GM21737 (cell line): ENCODE results near the gene SORBS1.

ENCODE experiments used
- ATAC-seq: cut with Tn5 transposase; IDR thresholded peaks from one replicate; pipeline ENCODE4 v1.9.1; 2021; ENCODE audit warnings: mild to moderate bottlenecking, moderate library complexity; ENCODE audit not compliant: unreplicated experiment

SORBS1 gene

DNA sequence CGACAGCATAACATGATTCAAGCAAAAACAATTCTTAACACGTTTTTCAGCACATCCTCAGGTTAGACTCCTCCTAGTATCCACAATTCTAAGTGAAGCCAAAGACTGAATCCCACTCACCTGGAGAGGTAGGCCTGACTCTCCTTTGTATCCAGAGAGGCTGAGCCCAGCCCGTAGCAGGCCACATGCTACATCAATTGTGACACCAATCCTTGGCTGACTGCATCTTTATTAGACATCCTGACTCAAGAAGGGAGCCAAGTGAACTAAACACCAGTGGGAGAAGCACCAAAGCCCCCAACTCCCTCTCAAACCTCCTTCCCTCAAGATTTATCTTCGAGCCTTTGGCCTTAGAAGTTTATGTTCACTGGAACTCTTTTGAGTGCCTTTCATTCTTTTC lies 144.9 kb downstream of the SORBS1 start:
- no peak for ATAC-seq

DNA sequence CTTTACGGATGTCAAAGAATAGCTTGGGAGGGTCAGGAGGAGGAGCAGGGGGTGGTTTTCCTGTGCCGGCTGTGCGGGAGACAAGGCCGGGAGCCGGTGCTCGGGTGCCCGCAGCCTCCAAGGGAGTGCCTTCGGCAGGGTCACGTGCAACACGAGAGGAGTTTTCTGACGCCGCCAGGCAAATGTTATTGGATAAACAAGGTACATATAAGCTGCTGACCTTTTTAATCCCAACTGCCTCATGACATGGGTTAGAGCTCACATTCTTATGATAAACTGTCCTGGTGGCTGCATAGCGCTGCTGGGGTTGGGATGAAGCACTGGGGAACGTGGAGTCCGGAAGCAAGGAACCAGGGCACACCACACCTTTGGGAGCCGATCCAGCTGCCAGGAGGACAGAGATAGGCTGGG lies 145.5 kb downstream of the SORBS1 start:
- no peak for ATAC-seq

DNA sequence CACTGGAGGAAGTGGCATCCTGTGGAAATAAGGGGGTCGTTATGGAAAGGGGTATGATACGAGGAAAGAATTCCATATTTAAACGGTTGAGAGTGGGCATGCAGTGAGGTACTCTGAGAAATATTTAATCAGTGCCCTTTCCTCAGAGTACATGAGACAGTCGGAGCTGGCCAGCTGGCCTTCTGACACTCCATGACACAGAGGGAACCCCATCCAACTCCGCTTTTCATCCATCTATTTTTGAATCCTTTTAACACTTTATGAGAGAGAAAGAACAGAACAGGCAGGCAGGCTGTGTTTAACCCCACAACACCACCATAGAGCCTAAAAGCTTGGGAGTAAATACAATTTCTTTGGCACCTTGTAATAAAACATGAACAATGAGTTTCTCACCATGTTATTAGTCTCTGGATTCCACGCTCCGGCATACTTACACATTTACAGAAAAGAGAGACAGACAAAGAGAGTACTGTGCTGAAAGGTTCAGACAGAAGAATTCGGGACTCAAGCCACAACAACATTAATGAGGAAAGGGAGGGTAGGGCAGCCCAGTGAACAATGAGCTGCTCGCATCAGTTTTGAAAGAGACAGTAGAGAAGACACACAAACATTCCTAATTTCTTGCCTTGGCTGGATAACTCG lies 146.2 kb downstream of the SORBS1 start:
- no peak for ATAC-seq

DNA sequence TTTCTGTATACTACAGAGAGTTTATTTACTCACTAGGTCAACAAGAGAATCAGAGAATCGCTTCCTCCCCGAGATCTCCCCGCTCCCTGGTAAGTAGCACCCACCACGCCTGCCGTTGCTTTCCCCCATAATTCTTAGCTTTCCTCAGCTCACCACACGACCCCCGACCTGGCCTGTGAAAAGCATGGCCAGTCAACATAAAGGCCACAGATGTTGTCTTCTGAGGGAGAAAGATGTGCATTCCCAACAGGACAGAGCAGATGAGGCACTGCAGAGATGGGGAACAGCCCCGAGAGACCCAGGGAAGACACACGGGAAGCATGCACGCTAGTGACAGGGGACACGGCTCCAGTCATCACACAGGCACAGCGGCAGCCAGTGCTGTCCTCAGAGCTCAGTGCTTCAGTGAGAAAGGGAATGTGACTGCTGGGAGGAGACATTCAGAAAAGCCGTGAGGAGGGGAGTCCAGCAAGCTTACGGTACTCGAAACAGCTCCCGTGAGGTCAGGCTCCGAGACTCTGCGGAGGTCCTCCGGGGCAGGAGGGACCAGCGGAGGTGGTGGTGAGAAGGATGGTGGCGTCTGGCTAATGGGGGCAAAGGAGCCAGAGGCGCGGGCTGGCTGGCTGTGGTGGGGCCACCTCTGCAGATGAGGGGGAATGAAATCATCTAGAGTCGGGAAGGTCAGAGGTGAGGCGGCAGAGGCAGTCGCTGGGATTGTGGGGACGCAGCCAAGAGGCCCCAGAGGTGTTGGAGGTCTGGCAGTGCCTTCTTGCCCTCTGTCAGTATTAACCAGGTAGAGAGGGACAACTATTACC lies 146.9 kb downstream of the SORBS1 start:
- no peak for ATAC-seq

DNA sequence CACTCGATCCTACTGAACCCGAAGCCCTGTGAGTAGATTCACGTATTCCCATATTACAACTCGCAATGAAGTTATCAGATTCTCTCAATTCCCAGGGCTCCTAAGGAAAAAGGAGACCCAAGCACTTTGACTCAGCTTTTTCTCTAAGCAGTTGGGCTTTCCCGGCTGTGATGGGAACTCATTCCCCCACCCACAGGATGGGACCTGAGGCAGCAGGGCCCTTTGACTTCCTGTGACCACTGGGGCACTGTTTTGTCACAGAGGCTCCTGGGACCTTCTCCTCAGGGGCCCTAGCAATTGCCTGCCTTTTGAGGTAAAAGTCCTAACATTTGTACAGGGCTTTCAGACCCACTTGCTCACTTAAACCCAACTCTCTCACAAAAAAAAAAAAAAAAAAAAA lies 147.6 kb downstream of the SORBS1 start:
- ATAC-seq, result no peak

DNA sequence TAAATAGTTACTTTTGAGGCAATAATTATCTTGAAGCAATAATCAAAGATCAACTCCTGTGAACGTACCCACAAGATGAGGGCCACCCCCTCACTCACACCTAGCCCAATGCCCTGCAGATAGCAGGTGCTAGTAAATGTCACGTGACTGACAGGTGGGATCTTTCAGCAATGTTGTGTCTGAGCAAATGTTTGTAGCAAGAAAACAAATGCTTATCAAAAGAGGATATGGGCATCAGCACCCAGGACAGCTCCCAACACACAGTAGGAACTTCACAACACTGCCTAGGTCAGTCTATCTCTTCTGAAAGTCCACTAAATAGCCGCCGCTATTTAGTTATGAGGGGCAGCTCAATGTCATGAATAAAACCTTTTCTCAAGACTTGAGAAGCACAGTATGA lies 149.5 kb downstream of the SORBS1 start:
- ATAC-seq, result no peak

DNA sequence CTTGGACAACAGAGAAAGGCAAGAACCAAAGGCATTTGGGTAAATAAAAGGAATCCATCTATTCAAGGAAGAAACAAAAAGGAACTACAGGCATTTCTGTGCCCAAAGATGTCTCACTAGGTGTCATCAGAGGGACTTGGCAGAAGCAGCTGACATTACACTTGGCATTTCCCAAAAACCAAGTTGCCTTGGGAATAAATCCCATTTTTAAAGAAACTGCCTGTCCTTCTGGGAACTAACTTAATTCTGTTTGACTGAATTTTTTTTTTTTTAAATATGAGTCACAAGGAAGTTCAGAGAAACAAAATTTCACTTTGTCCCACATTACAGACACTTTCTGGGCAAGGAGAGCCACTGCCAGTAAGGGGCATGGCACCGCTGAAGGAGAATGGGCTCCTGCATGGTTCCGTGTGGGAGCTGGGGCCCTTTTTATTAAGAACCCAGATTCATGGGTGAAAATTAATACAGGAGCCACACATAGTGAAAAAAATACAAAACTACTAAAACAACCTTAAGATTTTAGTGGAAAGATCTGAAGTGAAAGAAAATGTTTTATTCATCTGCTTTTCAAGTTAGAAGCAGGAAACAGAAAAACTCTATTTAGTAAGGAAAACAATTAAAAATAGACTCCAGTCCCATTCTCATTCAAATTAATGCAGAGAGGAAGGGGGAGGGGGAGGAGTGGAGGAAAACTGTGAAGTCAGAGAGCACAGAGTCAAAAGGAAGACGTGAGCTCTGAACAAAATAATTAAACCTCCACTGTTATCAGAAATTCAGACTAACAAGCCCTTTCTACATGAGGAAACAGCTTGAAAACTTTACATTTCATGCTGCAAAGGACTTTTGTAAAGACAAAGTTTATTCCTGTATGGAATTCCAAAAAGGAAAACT lies 151.9 kb downstream of the SORBS1 start:
- no peak for ATAC-seq

DNA sequence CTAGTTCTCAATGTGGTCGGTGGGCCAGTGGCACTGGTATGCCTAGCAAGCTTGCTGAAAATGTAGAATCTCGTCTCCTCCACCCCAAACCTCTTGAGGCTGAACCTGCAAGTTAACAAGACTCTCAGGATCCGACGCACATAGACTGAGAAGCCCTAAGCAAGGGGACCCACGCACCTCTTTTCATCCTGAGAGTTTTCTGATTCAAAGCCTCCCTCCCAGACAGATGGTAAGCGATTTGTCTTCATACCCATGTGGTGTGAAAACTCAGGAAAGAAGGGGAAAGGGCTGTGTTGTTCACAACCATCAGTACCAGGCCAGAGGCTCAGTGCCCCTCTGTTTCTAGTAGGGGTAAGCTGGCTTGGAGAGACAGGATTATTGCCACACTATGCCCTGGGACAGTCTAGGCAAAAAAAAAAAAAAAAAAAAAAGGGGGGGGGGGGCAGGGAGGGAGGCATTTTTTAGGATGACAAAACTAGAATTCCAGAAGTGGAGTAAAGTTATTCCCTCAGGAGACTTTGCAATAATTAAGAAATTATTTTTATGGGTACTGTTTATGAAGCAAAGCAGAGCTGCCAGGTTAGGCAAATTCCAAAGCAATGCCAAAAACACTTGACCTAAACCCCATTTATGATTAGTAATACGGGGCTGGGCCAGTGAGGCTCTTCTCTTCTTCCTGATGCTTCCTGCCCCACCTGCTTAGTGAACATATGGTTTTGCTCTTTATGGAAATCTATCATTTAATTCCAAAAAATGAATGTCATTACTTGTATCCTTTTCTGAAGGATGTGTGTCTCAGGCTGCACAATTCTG lies 152.8 kb downstream of the SORBS1 start:
- ATAC-seq, result no peak

DNA sequence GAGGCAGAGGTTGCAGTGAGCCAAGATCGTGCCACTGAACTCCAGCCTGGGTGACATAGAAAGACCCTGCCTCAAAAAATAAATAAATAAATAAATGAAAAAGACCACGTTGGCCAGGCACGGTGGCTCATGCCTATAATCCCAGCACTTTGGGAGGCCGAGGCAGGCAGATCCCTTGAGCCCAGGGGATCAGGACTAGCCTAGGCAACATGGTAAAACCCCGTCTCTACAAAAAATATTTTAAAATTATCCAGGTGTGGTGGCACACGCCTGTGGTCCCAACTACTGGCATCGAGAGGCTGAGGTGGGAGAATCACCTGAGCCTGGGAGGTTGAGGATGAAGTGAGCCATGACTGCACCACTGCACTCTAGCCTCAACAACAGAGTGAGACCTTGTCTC lies 153.6 kb downstream of the SORBS1 start:
- no peak for ATAC-seq

DNA sequence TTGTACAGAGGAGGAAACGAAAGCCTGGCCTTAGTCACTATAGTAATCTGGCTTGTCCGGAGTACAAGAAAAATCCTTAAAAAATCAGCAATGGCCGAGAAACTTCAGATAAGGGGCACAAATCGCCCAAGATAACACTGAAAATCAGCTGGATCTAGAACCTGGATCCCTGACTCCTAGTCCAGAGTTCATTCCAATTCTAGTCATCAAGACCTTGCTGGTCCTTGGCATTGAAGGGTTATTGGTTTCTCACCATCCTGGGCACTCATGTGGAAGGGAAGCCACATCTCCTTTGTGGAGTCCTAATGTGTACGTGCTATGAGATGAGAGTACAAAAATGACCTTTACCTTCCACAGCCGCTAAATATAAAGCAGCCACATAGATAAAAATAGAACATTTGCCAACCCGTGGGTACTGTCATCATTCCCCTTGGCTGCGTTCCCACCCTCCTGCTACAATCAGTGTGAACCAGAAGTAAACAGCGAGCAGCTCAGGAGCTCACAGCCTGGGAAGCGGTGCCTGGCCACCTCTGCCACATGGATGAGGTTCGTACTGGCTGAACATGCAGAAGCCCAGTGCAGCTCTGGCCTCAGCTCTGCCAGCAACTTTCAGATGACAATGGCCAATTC lies 154.4 kb downstream of the SORBS1 start:
- no peak for ATAC-seq

DNA sequence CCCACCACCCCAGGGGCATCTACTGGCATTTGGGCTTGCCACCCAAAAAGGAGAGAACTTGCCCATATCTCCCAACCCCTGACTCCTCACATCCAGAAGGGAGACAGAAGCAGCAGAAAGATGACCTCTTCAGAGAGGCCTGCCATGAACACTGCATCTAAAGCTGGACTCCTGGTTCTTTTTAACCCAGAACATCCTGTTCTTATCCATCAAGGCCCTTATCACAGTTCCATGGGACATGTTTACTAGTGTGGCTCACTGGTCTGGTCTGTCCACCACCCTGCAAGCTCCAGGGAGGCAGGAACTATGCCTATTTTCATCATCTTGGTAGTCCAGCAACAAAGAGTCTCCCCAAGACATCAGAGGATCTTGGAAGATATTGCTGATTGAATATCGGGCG lies 155.5 kb downstream of the SORBS1 start:
- ATAC-seq, result no peak

DNA sequence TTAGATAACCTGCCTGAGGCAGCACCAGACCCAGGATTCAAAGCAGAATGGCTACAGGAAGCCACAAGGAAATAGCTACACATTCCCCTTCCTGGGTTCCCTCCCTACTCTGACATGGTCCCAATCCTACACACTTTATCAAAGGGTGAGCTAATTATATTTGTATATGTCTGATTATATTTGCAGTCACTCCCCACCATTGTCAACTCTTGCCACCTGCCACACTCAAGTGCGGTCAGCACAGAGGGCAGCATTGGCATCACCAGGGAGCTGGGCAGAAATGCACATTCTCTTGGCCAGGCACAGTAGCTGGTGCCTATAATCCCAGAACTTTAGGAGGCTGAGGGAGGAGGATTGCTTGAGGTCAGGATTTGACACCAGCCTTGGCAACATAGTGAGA lies 156.3 kb downstream of the SORBS1 start:
- ATAC-seq, result no peak

DNA sequence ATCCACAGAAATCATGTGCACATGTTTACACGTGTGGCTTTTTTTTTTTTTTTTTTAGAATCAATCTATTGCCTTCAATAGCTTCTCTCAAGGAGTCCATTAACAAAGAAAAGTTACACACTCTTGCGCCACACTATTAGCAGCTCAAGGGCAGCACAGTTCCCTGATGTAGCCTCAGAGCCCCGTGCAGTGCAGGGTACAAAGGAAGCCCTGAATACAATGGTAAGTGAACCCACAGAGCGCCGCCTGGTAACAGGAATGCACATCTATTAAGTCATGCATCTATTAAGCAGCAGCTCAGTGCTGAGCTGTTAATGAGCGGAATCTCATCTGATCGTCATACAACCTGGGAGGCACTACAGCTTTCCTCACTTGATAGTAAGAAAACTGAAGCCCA lies 156.7 kb downstream of the SORBS1 start:
- no peak for ATAC-seq

DNA sequence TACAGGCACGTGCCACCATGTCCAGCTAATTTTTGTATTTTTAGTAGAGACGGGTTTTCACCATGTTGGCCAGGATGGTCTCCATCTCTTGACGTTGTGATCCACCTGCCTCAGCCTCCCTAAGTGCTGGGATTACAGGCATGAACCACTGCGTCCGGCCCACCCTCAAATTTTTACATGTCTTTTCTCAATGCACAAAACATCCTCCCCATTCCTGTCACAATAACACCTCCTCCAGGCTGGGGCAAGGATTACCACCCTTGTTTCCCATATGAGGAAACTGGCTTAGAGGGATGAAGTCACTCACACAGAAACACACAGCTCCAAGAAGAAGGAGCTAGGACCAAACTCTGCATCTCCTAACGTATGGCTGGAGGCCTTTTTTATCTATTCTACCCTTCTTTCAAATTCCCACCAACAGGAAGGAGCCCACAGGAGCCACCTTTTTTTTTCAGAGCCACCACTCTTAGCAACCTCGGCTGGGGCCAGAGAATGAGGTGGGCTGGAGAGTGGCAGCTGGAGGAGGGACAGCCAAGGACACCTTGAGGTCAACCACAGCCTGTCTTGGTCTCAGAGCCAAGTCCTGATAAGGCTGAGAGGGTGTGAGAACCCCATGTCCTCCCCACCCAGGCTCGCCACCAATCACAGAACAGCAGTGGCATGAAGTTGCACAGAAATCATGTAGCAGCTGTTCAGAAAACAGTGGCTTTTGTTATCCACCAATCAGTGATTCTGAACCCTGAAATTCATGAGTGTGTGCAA lies 157.3 kb downstream of the SORBS1 start:
- ATAC-seq, result no peak

DNA sequence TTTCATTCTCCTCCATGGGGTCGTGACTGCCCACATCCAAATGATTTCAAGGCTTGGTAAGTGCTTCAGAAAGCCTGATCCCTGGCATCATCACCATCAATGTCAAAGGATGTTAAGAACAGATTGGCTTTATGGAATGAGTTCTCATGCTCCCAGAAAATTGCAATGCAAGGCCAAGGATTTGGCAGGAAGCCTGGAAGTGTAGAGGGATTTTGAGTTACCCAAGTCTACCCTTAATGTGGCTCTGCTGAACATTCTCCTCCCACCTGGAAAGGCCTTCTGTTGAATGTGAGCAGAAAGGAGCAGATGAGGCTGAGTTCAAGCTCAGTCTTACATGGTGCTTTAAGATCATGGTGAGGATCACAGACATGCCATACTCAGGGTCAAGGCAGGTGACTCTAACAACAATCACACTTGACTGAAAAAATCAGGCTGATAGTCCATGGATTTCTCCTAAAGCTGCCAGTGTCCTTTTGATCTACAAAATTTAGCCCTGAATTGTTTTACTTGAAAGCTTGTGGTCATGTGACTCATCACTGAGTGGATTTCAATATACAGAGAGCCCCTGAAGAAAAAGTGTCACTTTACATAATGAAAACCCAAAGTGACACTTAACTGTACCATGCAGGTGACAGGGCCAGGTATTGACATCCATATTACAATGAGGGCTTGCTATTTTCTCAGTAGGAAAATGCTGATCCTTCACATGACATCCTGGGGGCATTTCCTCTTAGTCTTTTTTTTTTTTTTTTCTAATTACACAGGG lies 159.3 kb downstream of the SORBS1 start:
- ATAC-seq, result no peak

DNA sequence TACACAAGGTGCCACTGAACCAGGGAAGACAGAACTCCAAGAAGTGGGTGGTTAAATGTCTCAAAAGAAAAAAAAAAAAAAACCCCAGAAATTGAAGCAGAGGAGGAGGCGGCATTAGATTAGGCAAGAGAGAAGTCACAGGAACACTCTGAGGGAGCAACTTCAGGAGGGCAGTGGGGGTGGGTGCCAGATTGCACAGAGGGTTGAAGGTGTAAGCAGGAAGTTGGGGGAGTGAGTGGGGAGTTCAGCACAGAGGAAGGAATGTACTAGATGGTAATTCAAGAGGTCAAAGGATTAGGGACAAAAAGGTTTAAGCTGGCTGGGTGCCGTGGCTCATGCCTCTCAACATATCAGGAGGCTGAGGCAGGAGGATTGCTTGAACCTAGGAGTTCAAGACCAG lies 160.4 kb downstream of the SORBS1 start:
- ATAC-seq, result no peak

DNA sequence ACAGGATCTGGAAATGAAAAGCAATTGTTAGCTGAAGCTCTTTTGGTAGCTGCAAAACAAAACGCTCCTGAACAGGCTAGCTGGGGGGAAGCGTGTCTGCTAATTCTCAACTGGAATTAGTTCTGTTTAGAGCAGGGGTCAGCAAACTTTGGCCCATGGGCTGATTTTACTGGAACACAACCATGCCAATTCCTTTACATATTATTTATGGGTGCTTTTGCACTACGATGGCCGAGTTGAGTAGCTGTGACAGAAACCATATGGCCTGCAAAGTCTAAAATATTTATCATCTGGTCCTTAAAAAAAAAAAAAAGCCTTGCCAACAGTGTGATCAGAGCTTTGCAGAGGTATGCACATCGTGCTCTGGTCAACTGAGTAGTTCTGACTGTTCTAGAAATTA lies 162.0 kb downstream of the SORBS1 start:
- ATAC-seq, result no peak

DNA sequence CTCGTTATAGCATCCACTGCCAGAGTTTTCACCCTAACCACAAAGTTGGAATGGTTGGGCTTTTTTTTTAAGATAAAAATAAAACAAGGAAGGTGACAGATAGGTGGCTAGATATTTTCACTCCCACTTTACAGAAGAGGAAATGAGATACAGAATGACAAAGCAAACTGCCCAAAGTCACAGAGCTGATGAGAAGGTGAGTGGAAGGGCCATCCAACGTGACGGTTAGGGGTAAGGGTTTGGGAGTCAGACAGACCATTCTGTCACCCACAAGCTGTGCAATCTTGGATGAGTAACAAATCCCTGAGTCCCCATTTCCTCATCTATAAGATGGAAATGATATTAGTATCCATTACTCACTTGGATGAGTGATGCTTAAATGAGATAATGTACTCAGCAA lies 163.4 kb downstream of the SORBS1 start:
- ATAC-seq, result no peak

DNA sequence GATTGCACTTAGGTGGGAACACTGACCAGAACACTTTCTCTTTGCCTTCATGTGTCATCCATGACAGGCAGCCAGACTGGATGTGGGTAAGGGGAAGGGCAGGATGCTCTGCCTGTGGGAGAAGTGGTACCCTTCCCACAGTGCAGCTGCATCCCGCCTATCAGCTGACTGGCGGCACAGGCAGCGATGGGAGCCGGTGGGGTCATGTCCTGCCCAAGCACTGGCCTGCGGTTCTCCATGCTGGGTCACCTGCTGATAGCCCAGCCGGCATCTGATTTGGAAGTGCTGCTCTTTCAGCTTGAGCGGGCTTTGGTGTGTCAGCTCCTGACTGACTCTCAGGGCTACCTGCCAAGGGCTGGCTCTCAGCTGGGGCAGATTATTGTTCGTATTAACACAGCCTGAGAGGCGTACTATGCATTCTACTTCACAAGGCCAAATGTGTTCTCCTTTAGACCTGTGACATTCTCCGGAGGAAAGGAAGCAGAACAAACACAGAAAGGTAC lies 165.2 kb downstream of the SORBS1 start:
- no peak for ATAC-seq
